HL-60 (cell line): ENCODE results near the gene TENM4.

Experiments
- DNase-seq, 2 experiments: peaks; one replicate each; pipeline ENCODE4 v3.0.0-alpha.2; 2010 to 2020; ENCODE audit warnings: low read depth in 1 of 2, low spot score in 1 of 2
- H3K27ac ChIP-seq: fragments of 250-450 bp; sonication (Bioruptor Pico); replicated peaks from 2 replicates; pipeline ENCODE4 v1.5.1; 2020; ENCODE audit warnings: mild to moderate bottlenecking, moderate library complexity
- H3K27me3 ChIP-seq: fragments of 250-450 bp; sonication (Bioruptor Pico); 2 replicates; pipeline ENCODE4 v1.5.1; 2021; ENCODE audit warnings: mild to moderate bottlenecking, moderate library complexity; ENCODE audit not compliant: insufficient read depth, poor library complexity, severe bottlenecking
- H3K4me3 ChIP-seq: replicated peaks from 2 replicates; pipeline ENCODE4 v1.5.1; 2011; ENCODE audit warnings: mild to moderate bottlenecking, control low read depth, low read length; ENCODE audit not compliant: insufficient read depth
- CTCF ChIP-seq: IDR thresholded peaks from one replicate; pipeline ENCODE4 v1.5.1; 2011; ENCODE audit warnings: low read length, control low read depth, inconsistent platforms; ENCODE audit not compliant: insufficient read depth
- GABPA ChIP-seq: IDR thresholded peaks from 2 replicates; pipeline ENCODE4 v1.6.1; 2012; ENCODE audit warnings: low read depth
- POLR2AphosphoS5 ChIP-seq: IDR thresholded peaks from 2 replicates; pipeline ENCODE4 v1.6.1; 2012; ENCODE audit warnings: low read depth
- REST ChIP-seq: IDR thresholded peaks from 2 replicates; pipeline ENCODE4 v1.6.1; 2012; ENCODE audit warnings: low read depth; ENCODE audit not compliant: insufficient replicate concordance
- SPI1 ChIP-seq: IDR thresholded peaks from 2 replicates; pipeline ENCODE4 v1.6.1; 2012; ENCODE audit warnings: low read depth, mild to moderate bottlenecking, borderline replicate concordance

Gene TENM4

GRCh38 chr11:79147731-79148130 is 293.1 kb downstream of the TENM4 start:
- no peak for TF ChIP-seq GABPA
- no peak for TF ChIP-seq CTCF
- TF ChIP-seq REST: no peak
- TF ChIP-seq SPI1: no peak
- TF ChIP-seq POLR2AphosphoS5: no peak
- Histone ChIP-seq H3K27me3 (no peaks in the 10 kb centered on the region), H3K4me3 (no peak overlapping the region), H3K27ac (no peak overlapping the region)
- DNase-seq: no peak

- Histone ChIP-seq H3K4me3 (no peak overlapping the region), H3K27ac (no peak overlapping the region), H3K27me3 (no peaks in the 10 kb centered on the region)
- no peak for DNase-seq
- TF ChIP-seq REST (no peak), SPI1 (no peak), POLR2AphosphoS5 (no peak), GABPA (no peak), CTCF (no peak)
Measured at GRCh38 chr11:79147011-79147410, 293.8 kb downstream of the TENM4 start.

GRCh38 chr11:79139900-79140299 is 300.9 kb downstream of the TENM4 start:
- no peak for DNase-seq
- Histone ChIP-seq H3K4me3 (no peak overlapping the region), H3K27me3 (no peaks in the 10 kb centered on the region), H3K27ac (no peak overlapping the region)
- TF ChIP-seq GABPA: no peak
- no peak for TF ChIP-seq POLR2AphosphoS5
- TF ChIP-seq SPI1: no peak
- no peak for TF ChIP-seq REST
- no peak for TF ChIP-seq CTCF
